Stimulated activated CD4-positive, alpha-beta T cell treated with anti-CD3 and anti-CD28 coated beads, TNF-alpha, amount 100 ng/mL, for 24 hours (primary cell): Measurements from ENCODE around the gene OR52A1.
"Not testable (repeated sequence)": the region's sequence is repeated elsewhere in the genome, so short reads cannot be mapped to it uniquely, and the experiment has no call there.

Experiments used
- DNase-seq, 3 experiments: peaks; one replicate each; pipeline ENCODE4 v3.0.0-alpha.2; 2020; ENCODE audit warnings: low read depth in 3 of 3

Gene OR52A1

DNA sequence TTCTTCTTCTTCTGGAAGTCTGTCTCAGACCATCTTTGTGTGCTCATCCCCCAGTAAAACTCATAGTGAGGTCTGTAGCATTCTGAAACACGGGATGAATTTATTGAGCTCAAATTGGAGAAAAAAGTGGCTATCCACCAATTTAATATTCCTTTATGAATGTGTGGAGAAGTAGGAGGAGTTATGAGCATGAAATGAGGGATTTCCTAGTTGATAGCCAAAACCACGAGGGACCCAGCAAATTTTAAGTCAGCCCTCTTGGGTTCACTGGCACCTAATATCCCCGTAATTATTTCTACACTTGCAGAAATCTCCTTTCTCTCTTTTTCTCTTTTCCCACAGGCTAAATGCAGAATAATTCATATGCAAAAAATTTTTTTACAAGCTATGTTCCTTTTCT lies at the start of gene OR52A1:
OR52A1 (minus strand) TSS at position 101 of the 400 bp plus-strand sequence. CDS start 2,388 bp downstream, outside the sequence.
- no peak for DNase-seq

DNA sequence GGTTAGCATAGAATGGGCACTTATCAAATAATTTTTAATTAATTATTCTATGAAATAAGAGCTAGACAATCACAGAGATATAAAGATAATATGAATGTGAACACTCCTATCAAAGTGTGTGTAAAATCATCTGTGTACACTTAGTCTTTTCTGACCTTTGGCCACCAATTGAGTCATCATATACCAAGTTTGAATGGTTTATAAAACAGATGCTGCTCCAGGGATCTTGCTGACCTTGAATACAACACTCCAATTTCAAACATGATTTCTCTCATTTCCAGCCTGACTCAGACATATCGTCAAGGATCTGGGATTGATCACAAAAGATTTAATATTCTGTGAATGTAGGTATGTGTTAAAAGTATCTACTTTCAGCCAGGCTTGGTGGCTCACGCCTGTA lies 48.8 kb upstream of the OR52A1 start:
- no peak for DNase-seq

DNA sequence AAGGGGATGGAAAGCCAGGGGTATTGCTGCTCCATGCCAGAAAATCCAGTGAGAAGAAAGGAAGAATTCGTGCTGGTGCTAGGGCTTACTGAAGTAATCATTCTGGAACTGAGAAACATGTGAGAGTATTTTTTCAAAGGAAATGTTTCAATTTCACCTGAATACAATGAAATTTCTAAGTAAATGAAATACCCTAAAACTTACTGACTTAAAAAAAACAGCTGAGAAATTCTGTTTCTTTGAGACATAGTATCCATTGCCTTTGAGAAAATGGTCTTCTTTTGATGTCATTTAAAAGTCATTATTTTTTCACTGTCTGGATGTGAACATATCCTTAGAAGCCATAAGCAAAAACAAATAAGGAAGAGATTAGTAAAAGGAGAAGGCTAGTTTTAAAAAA lies 46.0 kb upstream of the OR52A1 start, which contains the start of gene OR51V1:
OR51V1 (minus strand) TSS at position 101 of the 400 bp plus-strand sequence; CDS start at position 101, 0 bp downstream.
- no peak for DNase-seq

DNA sequence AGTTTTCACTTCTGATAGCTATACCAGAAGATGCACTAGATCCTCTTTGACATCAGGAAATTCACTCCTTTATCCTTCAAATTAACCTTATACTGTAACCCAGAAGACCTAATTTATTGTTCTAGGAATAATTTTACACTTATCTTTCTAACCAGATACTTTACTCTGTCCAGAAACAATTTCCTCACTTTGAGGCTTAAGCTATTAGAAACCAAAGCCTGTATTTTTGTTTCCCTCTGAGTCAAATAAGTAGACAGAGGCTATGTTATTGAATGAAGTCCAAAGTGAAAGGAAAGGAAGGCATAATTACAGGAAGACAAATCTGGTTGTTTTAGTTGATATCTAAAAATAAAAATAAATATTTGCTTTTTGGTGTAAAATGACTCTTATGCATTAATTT lies 43.7 kb upstream of the OR52A1 start:
- DNase-seq: no peak

DNA sequence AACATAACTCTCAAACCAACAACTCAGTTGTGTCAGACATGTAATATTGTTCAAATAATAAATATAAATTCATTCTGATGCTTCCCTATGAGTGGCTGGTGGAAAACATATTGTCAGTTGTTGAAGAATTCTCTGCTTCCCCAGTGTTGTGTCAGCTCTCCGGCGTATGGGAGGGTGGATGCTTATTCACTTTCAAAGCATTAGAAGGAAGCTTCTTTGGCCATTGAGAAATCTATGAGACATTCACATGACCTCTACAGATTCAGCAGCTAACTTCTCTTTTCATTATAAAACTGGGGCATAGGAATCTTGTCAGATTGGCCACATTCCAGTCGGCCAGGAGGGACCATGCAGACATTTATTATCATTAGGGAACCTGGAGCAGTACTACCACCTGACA lies 43.0 kb upstream of the OR52A1 start:
- no peak for DNase-seq

GRCh38 chr11:5196731-5197130 lies 42.2 kb upstream of the OR52A1 start:
- no peak for DNase-seq

GRCh38 chr11:5196067-5196466 lies 41.5 kb upstream of the OR52A1 start:
- no peak for DNase-seq

DNA sequence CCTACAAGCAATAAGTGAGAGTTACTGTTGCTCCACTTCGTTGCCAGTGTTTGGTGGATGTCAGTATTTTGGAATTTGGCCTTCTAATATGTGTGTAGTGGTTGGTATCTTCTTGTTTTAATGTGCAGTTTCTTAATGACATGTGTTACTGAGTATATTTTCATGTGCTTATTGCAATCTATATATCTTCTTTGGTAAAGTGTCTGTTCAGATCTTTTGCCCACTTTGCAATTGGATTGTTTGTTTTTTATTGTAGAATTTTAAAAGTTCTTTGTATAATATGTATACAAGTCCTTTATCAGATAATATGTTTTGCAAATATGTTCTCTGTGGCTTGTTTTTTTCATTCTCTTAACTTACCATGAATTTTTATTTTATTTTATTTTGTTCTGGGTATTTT lies 38.2 kb upstream of the OR52A1 start:
- no peak for DNase-seq

GRCh38 chr11:5188201-5188600 lies 33.6 kb upstream of the OR52A1 start:
- DNase-seq: no peak

DNA sequence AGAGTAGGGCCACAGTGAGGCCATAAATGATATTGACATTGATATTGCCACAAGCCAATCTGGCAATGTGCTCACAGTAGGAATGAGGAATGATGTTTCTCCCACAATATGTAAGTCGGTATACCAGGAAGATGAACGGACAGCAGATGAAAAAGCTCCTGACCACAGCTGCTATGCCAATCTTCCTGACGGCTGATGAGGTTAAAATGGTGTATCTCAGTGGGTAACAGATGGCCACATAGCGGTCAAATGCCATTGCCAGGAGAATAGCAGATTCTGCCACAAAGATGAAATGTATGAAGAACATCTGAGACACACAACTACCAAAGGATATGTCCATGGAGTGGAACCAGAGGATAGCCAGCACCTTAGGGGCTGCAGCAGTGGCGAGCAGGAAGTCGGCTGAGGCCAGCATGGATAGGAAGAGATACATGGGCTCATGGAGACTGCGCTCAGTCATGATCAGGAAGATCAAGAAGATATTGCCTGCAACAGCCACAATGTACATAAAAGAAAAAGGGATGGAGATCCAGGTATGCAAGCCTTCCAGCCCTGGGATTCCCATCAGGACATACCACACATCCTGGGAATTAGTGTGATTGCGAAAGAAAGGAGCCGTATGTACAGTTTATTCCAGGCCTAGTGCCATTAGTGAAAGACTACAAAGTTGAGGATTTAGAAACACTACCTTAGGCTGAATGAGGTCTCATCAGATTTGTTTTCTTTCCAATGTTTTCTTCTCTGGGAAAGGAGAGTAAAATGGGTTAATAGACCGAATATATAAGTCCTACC lies 23.7 kb upstream of the OR52A1 start:
- no peak for DNase-seq

DNA sequence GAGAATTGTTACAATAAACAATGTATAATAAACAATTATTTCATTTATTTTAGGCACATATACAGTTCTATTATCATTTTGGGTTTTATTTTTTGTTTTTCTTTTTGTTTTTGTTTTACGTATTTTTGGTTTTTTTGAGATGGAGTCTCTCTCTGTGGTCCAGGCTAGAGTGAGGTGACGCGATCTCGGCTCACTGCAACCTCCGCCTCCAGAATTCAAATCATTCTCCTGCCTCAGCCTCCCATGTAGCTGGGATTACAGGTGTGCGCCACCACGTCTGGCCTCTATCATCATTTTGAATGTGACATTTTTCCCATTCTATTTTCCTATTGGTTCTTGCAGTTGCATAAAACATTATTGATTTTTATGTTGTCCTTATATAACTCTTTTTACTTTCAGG lies 20.4 kb upstream of the OR52A1 start:
- no peak for DNase-seq

GRCh38 chr11:5171856-5172255 lies 17.3 kb upstream of the OR52A1 start:
- no peak for DNase-seq

DNA sequence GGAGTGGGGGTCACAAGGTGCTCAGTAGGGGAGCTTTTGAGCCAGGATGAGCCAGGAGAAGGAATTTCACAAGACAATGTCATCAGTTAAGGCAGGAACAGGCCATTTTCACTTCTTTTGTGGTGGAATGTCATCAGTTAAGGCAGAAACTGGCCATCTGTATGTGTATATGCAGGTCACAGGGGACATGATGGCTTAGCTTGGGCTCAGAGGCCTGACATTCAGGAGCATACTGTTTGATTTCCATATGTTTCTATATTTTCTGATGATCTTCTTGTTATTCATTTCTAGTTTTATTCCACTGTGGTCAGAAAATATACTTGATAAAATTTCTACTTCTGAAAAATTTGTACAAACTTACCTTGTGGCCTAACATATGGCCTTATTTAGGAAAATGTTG lies 11.3 kb upstream of the OR52A1 start:
- DNase-seq: not testable (repeated sequence)

GRCh38 chr11:5164807-5165206 lies 10.2 kb upstream of the OR52A1 start:
- not testable (repeated sequence) for DNase-seq

DNA sequence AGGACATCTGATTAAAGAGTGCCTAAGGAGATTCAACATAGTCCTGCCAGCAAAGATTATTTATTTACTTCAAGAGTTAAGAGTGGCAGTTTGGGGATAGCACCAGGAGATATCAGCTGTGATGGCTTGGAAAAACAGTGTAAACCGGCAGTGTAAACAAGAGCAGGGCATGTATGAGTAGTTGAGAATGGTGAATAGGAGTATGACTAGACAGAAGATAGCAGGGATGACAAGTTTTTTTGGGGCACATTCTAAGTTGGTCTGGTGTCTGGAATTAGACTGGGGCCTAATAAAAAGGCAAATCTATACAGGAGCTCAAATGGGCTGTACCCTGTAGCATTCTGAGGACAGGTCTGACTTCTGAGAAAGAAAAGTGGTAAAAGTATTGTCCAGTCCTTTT lies 6.5 kb upstream of the OR52A1 start:
- not testable (repeated sequence) for DNase-seq

DNA sequence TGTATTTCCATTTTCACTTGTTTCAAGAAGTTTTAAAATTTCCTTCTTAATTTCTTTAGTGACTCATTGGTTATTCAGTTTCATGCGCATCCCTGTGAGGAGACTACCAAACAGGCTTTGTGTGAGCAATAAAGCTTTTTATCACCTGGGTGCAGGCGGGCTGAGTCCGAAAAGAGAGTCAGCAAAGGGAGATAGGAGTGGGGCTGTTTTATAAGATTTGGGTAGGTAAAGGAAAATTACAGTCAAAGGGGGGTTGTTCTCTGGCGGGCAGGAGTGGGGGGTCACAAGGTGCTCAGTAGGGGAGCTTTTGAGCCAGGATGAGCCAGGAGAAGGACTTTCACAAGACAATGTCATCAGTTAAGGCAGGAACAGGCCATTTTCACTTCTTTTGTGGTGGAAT lies 5.7 kb upstream of the OR52A1 start:
- DNase-seq: not testable (repeated sequence)

DNA sequence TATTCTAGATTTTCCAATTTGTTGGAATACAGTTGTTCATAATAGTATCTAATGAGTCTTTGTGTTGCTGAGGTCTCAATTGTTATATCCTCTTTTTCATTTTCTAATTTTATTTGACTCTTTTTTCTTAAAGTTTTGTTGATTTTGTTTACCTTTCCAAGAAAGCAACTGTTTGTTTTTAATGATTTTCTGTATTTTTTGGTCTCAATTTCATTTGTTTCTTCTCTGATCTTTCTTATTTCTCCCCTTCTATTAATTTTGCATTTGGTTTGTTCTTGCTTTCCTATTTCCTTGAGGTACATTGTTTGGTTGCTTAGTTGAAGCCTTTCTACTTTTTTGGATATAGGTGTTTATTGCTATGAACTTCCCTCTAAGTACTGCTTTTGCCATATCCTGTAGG lies 5.2 kb upstream of the OR52A1 start:
- no peak for DNase-seq

DNA sequence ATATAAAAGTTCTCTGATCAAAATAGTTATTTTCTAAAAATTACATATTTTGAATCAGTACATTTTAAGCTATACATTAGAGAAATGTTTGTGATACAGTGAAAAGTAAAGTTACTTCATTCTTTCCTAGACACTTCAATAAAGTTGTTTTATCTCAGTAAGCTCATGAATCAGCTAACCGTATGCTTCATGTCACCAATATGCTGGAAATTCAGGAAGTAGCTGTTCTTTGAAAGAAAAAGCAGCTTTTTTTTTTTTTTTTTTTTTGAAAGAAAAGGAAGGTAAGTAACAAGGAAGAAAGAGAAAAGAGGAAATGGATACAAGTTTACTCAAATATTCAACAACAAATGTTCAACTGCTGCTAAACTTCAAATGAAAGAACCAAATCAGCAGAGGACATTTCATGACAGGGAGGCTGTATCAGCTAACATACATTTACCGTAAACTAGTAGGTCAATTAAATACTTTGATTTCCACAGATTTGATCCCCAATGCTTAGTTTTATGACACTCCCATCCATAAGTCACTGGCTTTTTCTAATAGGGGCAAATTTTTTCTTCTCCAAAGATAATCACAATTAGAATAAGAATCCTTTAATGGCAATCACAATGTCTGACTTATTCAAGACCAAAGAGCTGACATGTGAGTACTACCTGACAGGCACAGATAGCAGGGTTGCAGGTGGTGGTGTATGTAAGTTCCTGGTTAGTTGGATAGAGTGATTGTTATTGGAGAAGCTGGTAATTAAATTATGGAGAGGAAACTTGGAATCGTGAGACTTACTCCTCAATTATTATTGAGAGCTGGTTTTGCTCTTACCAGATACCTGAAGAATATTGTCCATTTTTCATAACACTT lies 754 bp downstream of the OR52A1 start:
- DNase-seq: no peak

DNA sequence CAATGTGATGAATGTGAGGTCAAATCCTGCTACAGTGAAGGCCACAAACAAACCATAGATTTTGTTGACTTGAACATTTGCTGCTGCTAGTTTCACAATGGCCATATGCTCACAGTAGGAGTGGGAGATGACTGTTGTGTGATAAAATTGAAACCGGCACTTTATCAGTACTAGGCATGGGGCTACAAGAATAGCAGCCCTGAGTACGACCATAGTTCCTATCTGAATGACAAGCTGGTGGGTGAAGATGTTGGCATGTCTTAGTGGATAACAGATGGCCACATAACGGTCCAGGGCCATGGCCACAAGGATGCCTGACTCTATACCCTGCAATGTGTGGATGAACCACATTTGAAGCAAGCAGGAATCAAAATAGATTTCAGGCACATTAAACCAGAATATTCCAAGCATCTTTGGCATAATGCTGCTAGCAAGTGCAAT lies 2.8 kb downstream of the OR52A1 start:
- DNase-seq: no peak

GRCh38 chr11:5144206-5144605 lies 10.4 kb downstream of the OR52A1 start:
- DNase-seq: not testable (repeated sequence)

GRCh38 chr11:5137996-5138395 lies 16.6 kb downstream of the OR52A1 start, which contains the start of gene OR52A5:
Gene OR52A5 (minus strand): TSS chr11:5138356. CDS start chr11:5132642, 5,714 bp downstream.
- no peak for DNase-seq

- no peak for DNase-seq
Measured at GRCh38 chr11:5137014-5137413, 17.5 kb downstream of the OR52A1 start.

DNA sequence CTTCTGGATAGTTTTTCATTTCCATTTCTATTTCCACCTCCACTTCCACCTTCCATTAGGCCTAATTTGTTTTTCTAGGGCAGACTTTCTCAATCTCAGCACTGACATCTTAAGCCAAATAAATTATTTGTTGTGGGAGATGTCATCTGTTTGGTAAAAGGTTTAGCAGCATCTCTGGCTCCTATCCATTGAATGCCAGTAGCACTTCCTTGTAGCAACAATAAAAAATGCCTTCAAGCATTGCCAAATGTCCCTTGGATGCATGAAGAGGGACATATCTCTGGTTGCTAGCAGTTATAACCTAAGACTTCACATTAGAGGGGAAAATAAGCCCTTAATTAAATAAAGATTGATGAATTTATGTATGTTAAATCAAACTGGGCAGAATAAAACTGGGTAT lies 18.3 kb downstream of the OR52A1 start:
- DNase-seq: no peak
